Gastrocnemius medialis (tissue), 4 donors: ENCODE results near the gene RHNO1. TPM values are rescaled to one million over a fixed set of nuclear protein-coding genes. Genes with fewer than 3 reads are reported as not detected.

Experiments
- ATAC-seq, 2 donors: fragments of 150-250 bp; one replicate each; pipeline ENCODE4 v1.9.1; 2016
- DNase-seq, 2 donors: peaks; one replicate each; pipeline ENCODE4 v3.0.0-alpha.2; 2019
- H3K27ac ChIP-seq, 4 donors: fragments of 200-600 bp; sonication (generic); 1 replicate in 1 of 4; 2 replicates in 3 of 4; pipeline ENCODE4 v1.5.1; 2016 to 2018; ENCODE audit warnings: mild to moderate bottlenecking in 2 of 4, moderate library complexity in 1 of 4
- H3K27me3 ChIP-seq, 3 donors: fragments of 200-600 bp; sonication (generic) in 2 of 3; 1 replicate in 1 of 3; 2 replicates in 2 of 3; pipeline versions ENCODE4 v1.5.1 to v1.6.0; 2016 to 2019; ENCODE audit warnings: mild to moderate bottlenecking in 1 of 3, moderate library complexity in 1 of 3
- H3K36me3 ChIP-seq, 2 donors: fragments of 200-600 bp; sonication (generic) in 1 of 2; one replicate each; pipeline ENCODE4 v1.5.1; 2017 to 2018
- H3K4me1 ChIP-seq, 2 donors: fragments of 200-600 bp; sonication (generic) in 1 of 2; one replicate each; pipeline ENCODE4 v1.5.1; 2016 to 2017; ENCODE audit warnings: mild to moderate bottlenecking in 2 of 2
- H3K4me3 ChIP-seq, 4 donors: fragments of 200-600 bp; sonication (generic) in 3 of 4; 1 replicate in 1 of 4; 2 replicates in 3 of 4; pipeline ENCODE4 v1.5.1; 2016 to 2019; ENCODE audit warnings: mild to moderate bottlenecking in 2 of 4
- H3K9me3 ChIP-seq, 3 donors: fragments of 200-600 bp; sonication (generic) in 2 of 3; 1 replicate in 1 of 3; 2 replicates in 2 of 3; pipeline ENCODE4 v1.5.1; 2016 to 2019
- POLR2A ChIP-seq, 2 donors: fragments of 450-650 bp; IDR thresholded peaks; one replicate each; pipeline ENCODE4 v1.6.1; 2017; ENCODE audit warnings: antibody characterized with exemption in 2 of 2, mild to moderate bottlenecking in 2 of 2, moderate library complexity in 2 of 2
- in situ Hi-C, 4 donors: fragments of 200-750 bp; cut with MboI; loops; one replicate each; pipeline versions ENCODE4 v1.15.0 to v1.8.0; 2017; ENCODE audit warnings: low sequenced_read_pairs in 4 of 4
- intact Hi-C: fragments of 100-400 bp; cut with DNase I; formaldehyde crosslinking; loops from one replicate; pipeline ENCODE4 v1.15.1; 2023; ENCODE audit warnings: low total_unique reads
- total RNA-seq, 4 donors: library from RNA; depleted of rRNA; stranded (reverse); fragments of >200 nt; gene quantifications; one replicate each; pipeline versions ENCODE4 v1.1.0 to v1.2.3, GENCODE V29; 2016
- TF ChIP-seq, protein P1 (sequence below), 5 experiments: fragments of 450-650 bp in 3 of 5; fragments of 200-600 bp in 2 of 5; sonication (generic) in 2 of 5; IDR thresholded peaks in 4 of 5; conservative IDR thresholded peaks in 1 of 5; 1 replicate in 4 of 5; 2 replicates in 1 of 5; pipeline ENCODE4 v1.5.1; 2016 to 2019; ENCODE audit warnings: antibody characterized with exemption in 5 of 5, mild to moderate bottlenecking in 3 of 5, moderate library complexity in 3 of 5

Gene RHNO1
- total RNA-seq, 4 donors from 2014 or later, result 4.9 to 11.8 (median 6.7) TPM

DNA sequence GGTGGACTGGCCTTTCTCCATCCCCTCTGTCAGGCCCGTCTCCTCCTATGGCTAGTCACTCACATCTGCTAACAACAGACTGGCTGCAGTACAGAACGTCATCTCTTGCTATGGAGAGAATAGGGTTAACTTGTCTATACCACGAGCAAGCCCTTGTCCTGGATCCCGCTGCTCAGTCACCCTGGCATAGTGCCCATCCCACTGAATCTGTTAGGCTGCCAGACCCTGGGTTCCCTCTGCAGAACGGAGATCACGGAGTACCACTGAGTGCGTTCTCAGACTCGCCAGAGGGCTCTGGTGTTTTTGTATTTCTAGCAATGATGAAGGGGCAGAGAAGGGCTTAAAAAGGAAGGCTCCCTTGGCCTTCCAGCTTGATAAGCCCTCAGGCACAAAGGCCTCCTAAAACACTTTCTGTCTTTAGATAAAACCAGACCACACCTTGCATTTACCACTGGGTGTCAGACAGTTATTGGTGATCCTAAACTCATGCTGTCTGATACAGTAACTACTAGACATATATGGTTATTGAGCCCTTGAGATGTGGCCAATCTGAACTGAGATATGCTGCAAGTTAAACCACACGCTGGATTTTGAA, 35.9 kb upstream of the RHNO1 start:
- in situ Hi-C loops, result no loop called here
- H3K4me3 ChIP-seq, result no peak overlapping the region
- no peak for DNase-seq
- no peak for ATAC-seq
- H3K27me3 ChIP-seq, result no peaks in the 10 kb centered on the region
- intact Hi-C loops, result no loop called here
- H3K9me3 ChIP-seq, result no peaks in the 10 kb centered on the region
- H3K27ac ChIP-seq, result no peak overlapping the region
- H3K36me3 ChIP-seq, result no peaks in the 10 kb centered on the region
- no peaks in the 10 kb centered on the region for H3K4me1 ChIP-seq
- TF ChIP-seq, protein P1, sequence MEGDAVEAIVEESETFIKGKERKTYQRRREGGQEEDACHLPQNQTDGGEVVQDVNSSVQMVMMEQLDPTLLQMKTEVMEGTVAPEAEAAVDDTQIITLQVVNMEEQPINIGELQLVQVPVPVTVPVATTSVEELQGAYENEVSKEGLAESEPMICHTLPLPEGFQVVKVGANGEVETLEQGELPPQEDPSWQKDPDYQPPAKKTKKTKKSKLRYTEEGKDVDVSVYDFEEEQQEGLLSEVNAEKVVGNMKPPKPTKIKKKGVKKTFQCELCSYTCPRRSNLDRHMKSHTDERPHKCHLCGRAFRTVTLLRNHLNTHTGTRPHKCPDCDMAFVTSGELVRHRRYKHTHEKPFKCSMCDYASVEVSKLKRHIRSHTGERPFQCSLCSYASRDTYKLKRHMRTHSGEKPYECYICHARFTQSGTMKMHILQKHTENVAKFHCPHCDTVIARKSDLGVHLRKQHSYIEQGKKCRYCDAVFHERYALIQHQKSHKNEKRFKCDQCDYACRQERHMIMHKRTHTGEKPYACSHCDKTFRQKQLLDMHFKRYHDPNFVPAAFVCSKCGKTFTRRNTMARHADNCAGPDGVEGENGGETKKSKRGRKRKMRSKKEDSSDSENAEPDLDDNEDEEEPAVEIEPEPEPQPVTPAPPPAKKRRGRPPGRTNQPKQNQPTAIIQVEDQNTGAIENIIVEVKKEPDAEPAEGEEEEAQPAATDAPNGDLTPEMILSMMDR (IDR thresholded peaks at IDR 0.05 in 4 of 5, conservative IDR thresholded peaks at IDR 0.05 in 1 of 5), result no peak
- TF ChIP-seq POLR2A (IDR thresholded peaks at IDR 0.05), result no peak

DNA sequence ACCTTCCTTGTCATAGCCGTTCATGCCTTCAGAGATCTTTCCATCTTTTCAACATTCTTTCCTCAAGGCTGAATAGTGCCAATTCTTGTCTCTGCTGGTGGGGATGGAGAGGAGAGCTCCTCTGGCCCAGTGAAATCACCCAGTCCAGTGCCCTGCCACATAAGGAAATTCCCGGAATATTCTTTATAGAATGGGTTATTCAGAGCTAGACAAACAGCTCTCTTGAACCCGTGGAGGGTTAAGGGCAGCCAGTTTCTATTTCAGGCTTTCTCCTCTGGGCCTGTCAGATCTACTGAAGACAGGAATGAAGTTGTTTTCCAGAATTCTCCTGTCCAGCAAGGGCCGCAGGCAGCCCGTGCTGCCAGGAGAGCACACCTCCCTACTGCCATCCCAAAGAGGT, 34.1 kb upstream of the RHNO1 start:
- no peak for DNase-seq
- peak in 1 of 2 donors; percentile 18 for ATAC-seq
- in situ Hi-C loops, result no loop called here

DNA sequence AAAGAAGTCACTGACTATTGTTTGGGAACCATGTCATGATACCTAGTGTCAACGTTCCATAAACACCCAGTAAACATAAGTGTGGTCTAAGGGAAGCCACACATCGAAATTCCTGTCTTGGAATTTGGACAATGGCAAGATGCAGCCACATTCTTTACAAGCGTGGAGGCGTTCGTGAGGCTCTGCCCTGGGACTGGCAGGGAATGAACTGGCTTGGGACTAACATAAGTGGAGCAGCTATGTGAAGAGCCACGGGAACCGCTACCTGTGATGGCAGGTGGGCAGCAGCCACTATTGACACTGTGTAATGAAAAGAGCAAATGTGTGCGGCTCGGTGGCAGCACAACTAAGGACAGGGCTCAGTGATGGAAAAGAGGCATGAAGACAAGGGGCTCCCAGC, 32.2 kb upstream of the RHNO1 start:
- H3K27ac ChIP-seq, result peak overlapping the region in 3 of 4 donors; percentile 5 to 52 (median 33)

More for the DNA sequence above, 34.1 kb upstream of the RHNO1 start:
- Histone ChIP-seq H3K36me3 (no peaks in the 10 kb centered on the region), H3K27me3 (no peaks in the 10 kb centered on the region), H3K4me3 (no peak overlapping the region), H3K4me1 (no peaks in the 10 kb centered on the region), H3K27ac (peak overlapping the region in 1 of 4 donors; percentile 25), H3K9me3 (no peaks in the 10 kb centered on the region)
- TF ChIP-seq, protein P1 (IDR thresholded peaks at IDR 0.05 in 4 of 5, conservative IDR thresholded peaks at IDR 0.05 in 1 of 5), result no peak
- no peak for TF ChIP-seq POLR2A (IDR thresholded peaks at IDR 0.05)
- intact Hi-C loops, result no loop called here

DNA sequence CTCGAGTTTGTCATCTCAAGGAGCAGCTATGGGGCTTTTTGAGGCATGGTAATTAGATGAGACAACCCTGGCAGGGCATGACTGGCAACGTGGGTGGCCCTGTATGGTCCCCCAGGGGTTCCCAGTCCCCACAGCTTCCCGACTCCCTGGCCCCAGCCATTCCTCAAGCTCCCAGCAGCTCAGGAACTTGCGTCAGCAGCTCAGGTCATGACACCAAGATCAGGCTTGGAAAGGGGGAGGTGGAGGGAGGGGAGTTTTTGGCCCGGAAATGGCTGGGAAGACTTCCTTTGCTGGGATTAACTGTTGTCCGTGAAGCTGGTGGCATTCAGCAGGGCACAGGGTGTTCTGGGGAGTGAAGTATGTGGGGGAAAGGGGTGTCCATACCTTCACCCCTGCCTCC, 31.7 kb upstream of the RHNO1 start:
- TF ChIP-seq, protein P1 (IDR thresholded peaks at IDR 0.05 in 4 of 5, conservative IDR thresholded peaks at IDR 0.05 in 1 of 5), result no peak
- no peak for TF ChIP-seq POLR2A (IDR thresholded peaks at IDR 0.05)
- DNase-seq (no peak), ATAC-seq (peak in 1 of 2 donors; percentile 28)
- Histone ChIP-seq H3K27ac (peak overlapping the region in 2 of 4 donors; percentile 33 to 52), H3K27me3 (no peaks in the 10 kb centered on the region), H3K4me3 (no peak overlapping the region), H3K9me3 (no peaks in the 10 kb centered on the region), H3K36me3 (no peaks in the 10 kb centered on the region), H3K4me1 (no peaks in the 10 kb centered on the region)
- in situ Hi-C loops (no loop called here), intact Hi-C loops (no loop called here)

More for the DNA sequence above, 32.2 kb upstream of the RHNO1 start:
- ATAC-seq (no peak), DNase-seq (no peak)
- Histone ChIP-seq H3K36me3 (no peaks in the 10 kb centered on the region), H3K27me3 (no peaks in the 10 kb centered on the region), H3K4me1 (no peaks in the 10 kb centered on the region), H3K9me3 (no peaks in the 10 kb centered on the region), H3K4me3 (no peak overlapping the region)
- TF ChIP-seq, protein P1 (IDR thresholded peaks at IDR 0.05 in 4 of 5, conservative IDR thresholded peaks at IDR 0.05 in 1 of 5), result no peak
- no peak for TF ChIP-seq POLR2A (IDR thresholded peaks at IDR 0.05)
- intact Hi-C loops, result no loop called here
- in situ Hi-C loops, result no loop called here
